ENCODE measurements around the gene SPON2. TPM values are rescaled to one million over a fixed set of nuclear protein-coding genes. Genes with fewer than 3 reads are reported as not detected.

SPON2 gene
- total RNA-seq, 1 experiment from 2014 or later, result 6.6 TPM

DNA sequence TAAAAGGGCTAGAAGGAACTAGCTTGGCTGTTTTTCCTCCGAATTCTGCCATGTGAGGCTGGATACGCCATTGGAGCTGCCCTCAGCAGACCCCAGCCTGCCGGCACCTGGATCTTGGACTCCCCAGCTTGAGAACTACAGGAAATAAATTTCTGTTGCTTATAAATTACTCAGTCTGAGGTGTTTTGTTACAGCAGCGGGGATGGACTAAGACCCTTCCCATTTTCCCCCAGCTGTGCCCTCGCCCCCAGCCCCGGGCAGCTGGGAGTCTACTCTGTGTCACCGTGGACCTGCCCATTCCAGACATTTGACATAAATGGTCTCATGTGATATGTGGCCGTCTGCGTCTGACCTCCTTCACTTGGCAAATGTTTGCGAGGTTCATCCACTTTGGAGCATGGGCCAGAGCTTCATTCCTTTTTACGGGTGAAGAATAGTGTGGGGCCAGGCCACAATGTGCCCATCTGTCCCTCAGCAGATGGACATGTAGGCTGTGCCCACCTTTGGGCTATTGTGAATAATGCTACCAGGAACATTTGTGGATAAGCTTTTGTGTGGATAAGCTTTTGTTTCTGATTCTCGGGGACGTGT lies 30.7 kb upstream of the SPON2 start:
- Mint-ChIP-seq H3K27me3 (ENCODE audit: low read depth) (no peaks in the 10 kb centered on the region), H3K4me1 (no peaks in the 10 kb centered on the region), H3K27ac (no peak overlapping the region), H3K36me3 (no peaks in the 10 kb centered on the region), H3K9me3 (no peaks in the 10 kb centered on the region), H3K4me3 (no peak overlapping the region)
- DNase-seq (ENCODE audit: low spot score) (peak; percentile 2), ATAC-seq (no peak)
- no peak for TF ChIP-seq KAT7 (CRISPR knock-in tag; IDR thresholded peaks at IDR 0.05; ENCODE audit: borderline replicate concordance)
- no peak for TF ChIP-seq SMAD3 (CRISPR knock-in tag; IDR thresholded peaks at IDR 0.05; ENCODE audit: borderline replicate concordance)
- TF ChIP-seq ZNF219 (CRISPR knock-in tag; IDR thresholded peaks at IDR 0.05; ENCODE audit: borderline replicate concordance), result no peak
- TF ChIP-seq, protein P1, sequence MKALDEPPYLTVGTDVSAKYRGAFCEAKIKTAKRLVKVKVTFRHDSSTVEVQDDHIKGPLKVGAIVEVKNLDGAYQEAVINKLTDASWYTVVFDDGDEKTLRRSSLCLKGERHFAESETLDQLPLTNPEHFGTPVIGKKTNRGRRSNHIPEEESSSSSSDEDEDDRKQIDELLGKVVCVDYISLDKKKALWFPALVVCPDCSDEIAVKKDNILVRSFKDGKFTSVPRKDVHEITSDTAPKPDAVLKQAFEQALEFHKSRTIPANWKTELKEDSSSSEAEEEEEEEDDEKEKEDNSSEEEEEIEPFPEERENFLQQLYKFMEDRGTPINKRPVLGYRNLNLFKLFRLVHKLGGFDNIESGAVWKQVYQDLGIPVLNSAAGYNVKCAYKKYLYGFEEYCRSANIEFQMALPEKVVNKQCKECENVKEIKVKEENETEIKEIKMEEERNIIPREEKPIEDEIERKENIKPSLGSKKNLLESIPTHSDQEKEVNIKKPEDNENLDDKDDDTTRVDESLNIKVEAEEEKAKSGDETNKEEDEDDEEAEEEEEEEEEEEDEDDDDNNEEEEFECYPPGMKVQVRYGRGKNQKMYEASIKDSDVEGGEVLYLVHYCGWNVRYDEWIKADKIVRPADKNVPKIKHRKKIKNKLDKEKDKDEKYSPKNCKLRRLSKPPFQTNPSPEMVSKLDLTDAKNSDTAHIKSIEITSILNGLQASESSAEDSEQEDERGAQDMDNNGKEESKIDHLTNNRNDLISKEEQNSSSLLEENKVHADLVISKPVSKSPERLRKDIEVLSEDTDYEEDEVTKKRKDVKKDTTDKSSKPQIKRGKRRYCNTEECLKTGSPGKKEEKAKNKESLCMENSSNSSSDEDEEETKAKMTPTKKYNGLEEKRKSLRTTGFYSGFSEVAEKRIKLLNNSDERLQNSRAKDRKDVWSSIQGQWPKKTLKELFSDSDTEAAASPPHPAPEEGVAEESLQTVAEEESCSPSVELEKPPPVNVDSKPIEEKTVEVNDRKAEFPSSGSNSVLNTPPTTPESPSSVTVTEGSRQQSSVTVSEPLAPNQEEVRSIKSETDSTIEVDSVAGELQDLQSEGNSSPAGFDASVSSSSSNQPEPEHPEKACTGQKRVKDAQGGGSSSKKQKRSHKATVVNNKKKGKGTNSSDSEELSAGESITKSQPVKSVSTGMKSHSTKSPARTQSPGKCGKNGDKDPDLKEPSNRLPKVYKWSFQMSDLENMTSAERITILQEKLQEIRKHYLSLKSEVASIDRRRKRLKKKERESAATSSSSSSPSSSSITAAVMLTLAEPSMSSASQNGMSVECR (CRISPR knock-in tag; IDR thresholded peaks at IDR 0.05; ENCODE audit: borderline replicate concordance), result no peak
- no peak for TF ChIP-seq ZNF671 (CRISPR knock-in tag; IDR thresholded peaks at IDR 0.05)
- no peak for TF ChIP-seq GABPB1 (CRISPR knock-in tag; IDR thresholded peaks at IDR 0.05)
- ChIA-PET CTCF (interaction anchor here (1.1 kb wide), 1 partner anchor 36 kb away, joined by 4 read pairs; no protein-coding TSS in a partner anchor), POLR2A (no interaction called here)

DNA sequence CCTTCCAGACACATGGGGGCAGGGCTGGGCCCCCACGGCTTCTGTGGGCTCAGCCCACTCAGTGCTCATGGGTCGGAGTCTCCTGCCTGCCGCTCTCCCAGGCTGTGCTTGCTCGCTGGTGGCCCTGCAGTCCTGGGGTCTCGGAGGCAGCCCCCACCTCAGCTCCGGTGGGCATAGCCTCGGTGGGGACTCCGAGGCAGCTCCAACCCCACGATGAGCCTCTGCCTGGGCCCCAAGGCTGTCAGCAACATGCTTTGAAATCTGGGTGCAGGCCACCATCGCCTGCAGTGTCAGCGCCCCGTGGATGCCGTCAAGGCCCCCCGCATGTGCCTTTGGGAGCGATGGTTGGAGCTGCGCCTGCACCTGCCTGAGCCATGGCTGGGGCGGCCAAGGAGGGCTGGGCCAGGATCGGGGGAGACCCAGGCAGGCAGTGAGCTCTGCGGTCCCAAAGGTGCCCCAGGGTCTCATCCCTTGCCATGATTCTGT lies 30.2 kb upstream of the SPON2 start:
- no peaks in the 10 kb centered on the region for H3K4me1 Mint-ChIP-seq
- CTCF ChIA-PET, result interaction anchor here (1.1 kb wide), 1 partner anchor 35 kb away, joined by 4 read pairs; no protein-coding TSS in a partner anchor
- H3K27ac Mint-ChIP-seq, result no peak overlapping the region
- no peaks in the 10 kb centered on the region for H3K9me3 Mint-ChIP-seq
- H3K36me3 Mint-ChIP-seq, result no peaks in the 10 kb centered on the region
- TF ChIP-seq, protein P2, sequence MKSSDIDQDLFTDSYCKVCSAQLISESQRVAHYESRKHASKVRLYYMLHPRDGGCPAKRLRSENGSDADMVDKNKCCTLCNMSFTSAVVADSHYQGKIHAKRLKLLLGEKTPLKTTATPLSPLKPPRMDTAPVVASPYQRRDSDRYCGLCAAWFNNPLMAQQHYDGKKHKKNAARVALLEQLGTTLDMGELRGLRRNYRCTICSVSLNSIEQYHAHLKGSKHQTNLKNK (CRISPR knock-in tag; IDR thresholded peaks at IDR 0.05), result no peak
- TF ChIP-seq NFE2L1 (CRISPR knock-in tag; IDR thresholded peaks at IDR 0.05) (no peak), IRF1 (CRISPR knock-in tag; IDR thresholded peaks at IDR 0.05) (no peak), NR2C2 (CRISPR knock-in tag; IDR thresholded peaks at IDR 0.05) (no peak), MLX (CRISPR knock-in tag; IDR thresholded peaks at IDR 0.05) (no peak), JAZF1 (CRISPR knock-in tag; IDR thresholded peaks at IDR 0.05) (no peak), ATF1 (CRISPR knock-in tag; IDR thresholded peaks at IDR 0.05) (no peak)
- POLR2A ChIA-PET, result no interaction called here
- ATAC-seq (no peak), DNase-seq (ENCODE audit: low spot score) (peak; percentile 8)
- no peak overlapping the region for H3K4me3 Mint-ChIP-seq
- H3K27me3 Mint-ChIP-seq (ENCODE audit: low read depth), result no peaks in the 10 kb centered on the region

- H3K36me3 Mint-ChIP-seq, result no peaks in the 10 kb centered on the region
- DNase-seq (ENCODE audit: low spot score) (peak; percentile 7), ATAC-seq (no peak)
- H3K27me3 Mint-ChIP-seq (ENCODE audit: low read depth), result no peaks in the 10 kb centered on the region
- H3K4me3 Mint-ChIP-seq, result no peak overlapping the region
- no peaks in the 10 kb centered on the region for H3K4me1 Mint-ChIP-seq
- H3K27ac Mint-ChIP-seq, result no peak overlapping the region
- H3K9me3 Mint-ChIP-seq, result no peaks in the 10 kb centered on the region
- CTCF ChIA-PET, result no interaction called here
- POLR2A ChIA-PET, result no interaction called here
- no peak for TF ChIP-seq ZBTB21 (CRISPR knock-in tag; IDR thresholded peaks at IDR 0.05; ENCODE audit: borderline replicate concordance)
- no peak for TF ChIP-seq ZNF232 (CRISPR knock-in tag; IDR thresholded peaks at IDR 0.05)
- no peak for TF ChIP-seq ATF3 (CRISPR knock-in tag; conservative IDR thresholded peaks at IDR 0.05)
- TF ChIP-seq, protein P3, sequence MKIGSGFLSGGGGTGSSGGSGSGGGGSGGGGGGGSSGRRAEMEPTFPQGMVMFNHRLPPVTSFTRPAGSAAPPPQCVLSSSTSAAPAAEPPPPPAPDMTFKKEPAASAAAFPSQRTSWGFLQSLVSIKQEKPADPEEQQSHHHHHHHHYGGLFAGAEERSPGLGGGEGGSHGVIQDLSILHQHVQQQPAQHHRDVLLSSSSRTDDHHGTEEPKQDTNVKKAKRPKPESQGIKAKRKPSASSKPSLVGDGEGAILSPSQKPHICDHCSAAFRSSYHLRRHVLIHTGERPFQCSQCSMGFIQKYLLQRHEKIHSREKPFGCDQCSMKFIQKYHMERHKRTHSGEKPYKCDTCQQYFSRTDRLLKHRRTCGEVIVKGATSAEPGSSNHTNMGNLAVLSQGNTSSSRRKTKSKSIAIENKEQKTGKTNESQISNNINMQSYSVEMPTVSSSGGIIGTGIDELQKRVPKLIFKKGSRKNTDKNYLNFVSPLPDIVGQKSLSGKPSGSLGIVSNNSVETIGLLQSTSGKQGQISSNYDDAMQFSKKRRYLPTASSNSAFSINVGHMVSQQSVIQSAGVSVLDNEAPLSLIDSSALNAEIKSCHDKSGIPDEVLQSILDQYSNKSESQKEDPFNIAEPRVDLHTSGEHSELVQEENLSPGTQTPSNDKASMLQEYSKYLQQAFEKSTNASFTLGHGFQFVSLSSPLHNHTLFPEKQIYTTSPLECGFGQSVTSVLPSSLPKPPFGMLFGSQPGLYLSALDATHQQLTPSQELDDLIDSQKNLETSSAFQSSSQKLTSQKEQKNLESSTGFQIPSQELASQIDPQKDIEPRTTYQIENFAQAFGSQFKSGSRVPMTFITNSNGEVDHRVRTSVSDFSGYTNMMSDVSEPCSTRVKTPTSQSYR (CRISPR knock-in tag; IDR thresholded peaks at IDR 0.05), result no peak
- no peak for TF ChIP-seq ZNF138 (CRISPR knock-in tag; conservative IDR thresholded peaks at IDR 0.05)
- TF ChIP-seq, protein P2 (CRISPR knock-in tag; IDR thresholded peaks at IDR 0.05), result no peak
- TF ChIP-seq, protein P4, sequence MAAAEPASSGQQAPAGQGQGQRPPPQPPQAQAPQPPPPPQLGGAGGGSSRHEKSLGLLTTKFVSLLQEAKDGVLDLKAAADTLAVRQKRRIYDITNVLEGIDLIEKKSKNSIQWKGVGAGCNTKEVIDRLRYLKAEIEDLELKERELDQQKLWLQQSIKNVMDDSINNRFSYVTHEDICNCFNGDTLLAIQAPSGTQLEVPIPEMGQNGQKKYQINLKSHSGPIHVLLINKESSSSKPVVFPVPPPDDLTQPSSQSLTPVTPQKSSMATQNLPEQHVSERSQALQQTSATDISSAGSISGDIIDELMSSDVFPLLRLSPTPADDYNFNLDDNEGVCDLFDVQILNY (CRISPR knock-in tag; IDR thresholded peaks at IDR 0.05), result no peak
Observed at GRCh38 chr4:1201851-1202525, 29.6 kb upstream of the SPON2 start.
